ENCODE data around the gene PARD3B.

GRCh38 chr2:205170399-205170798 lies 625.1 kb downstream of the PARD3B start:
- no peak for TF ChIP-seq CTCF (conservative IDR thresholded peaks at IDR 0.05)
- TF ChIP-seq EZH2 (IDR thresholded peaks at IDR 0.05; ENCODE audit: low read depth) = no peak

Measured in PC-9 (cell line).